GM21423 (cell line): Measurements from ENCODE around the gene TMEM242.
"Not testable (repeated sequence)": the region's sequence is repeated elsewhere in the genome, so short reads cannot be mapped to it uniquely, and the experiment has no call there.

Experiments
- ATAC-seq: cut with Tn5 transposase; IDR thresholded peaks from one replicate; pipeline ENCODE4 v1.9.1; 2021; ENCODE audit warnings: mild to moderate bottlenecking, moderate library complexity; ENCODE audit not compliant: unreplicated experiment

The TMEM242 gene

DNA sequence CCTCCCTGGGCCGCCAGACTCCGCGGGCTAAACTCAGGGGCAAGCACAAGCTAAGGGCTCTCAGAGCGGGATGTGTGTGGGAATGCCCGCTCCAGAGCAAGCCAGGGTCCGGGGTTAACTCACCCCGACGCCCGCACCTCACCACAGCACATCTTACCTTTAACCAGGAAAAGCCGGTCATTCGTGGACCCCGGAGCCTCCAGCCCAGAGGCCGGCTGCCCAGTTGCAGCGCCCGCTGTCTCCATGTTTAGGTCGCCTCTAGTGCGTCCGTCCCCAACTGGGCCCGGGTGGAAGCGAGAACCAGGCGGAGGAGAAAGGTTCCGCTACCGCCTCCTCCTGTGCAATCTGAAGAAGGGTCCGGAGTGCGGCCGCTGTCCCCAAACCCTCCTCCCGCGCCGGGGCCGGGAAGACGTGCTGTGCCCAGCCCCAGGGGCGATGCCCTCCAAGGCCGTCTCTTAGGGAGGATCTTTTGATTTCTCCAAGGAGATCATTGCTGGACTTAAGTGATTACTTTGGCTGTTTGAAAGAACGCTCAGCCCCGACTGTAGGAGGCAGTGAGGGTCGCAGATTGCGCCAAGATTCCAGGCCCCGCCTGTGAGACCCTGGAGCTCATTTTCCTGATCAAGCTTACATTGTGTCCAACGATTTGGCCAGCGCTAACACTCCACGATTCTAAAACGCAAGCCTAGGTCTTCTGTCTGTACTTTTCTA, at the start of gene TMEM242:
Gene TMEM242, minus strand, starts transcription at position 265 of the 711 bp plus-strand sequence. Its CDS starts 20 bp downstream, at position 245.
- peak; percentile 86 for ATAC-seq

GRCh38 chr6:157372501-157373280, 49.4 kb upstream of the TMEM242 start:
- no peak for ATAC-seq

DNA sequence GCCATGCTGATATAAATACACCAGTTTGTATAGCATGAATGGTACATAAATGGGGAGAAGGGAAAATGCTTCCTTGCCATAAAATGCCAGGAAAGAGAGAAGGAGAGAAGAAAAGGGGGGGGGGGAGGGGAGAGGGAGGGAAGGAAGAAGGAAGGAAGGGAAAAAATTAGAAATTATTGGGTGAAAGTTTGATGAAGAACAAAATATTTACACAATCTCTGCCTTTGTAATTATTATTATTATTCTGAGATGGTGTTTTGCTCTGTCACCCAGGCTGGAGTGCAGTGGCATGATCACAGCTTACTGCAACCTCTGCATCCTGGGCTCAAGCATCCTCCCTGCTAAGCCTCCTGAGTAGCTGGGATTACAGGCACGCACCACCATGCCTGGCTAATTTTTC, 47.4 kb upstream of the TMEM242 start:
- ATAC-seq = no peak

GRCh38 chr6:157368359-157369049, 45.2 kb upstream of the TMEM242 start:
- no peak for ATAC-seq

- ATAC-seq = no peak
Measured at GRCh38 chr6:157366648-157367047, 43.3 kb upstream of the TMEM242 start.

- ATAC-seq = no peak
Measured at GRCh38 chr6:157364705-157365104, 41.4 kb upstream of the TMEM242 start.

DNA sequence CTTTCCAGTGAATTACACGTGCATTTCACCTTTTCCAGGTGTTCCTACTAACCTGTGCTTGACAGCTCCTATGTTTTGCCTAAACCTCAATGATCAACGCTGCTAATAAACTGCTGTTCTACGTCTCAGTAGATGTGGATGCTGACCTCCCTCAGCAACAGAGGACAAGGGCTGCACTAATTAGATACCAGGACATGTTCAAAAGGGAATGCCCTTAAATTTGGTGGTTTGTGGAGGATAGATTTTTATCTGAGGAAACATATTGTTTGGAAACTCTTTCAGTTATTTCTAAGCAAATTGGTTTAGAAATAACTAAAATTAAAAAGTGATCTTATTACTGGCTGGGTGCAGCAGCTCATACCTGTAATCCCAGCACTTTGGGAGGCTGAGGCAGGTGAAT, 38.6 kb upstream of the TMEM242 start:
- ATAC-seq = no peak

GRCh38 chr6:157358287-157358686, 35.0 kb upstream of the TMEM242 start:
- no peak for ATAC-seq

GRCh38 chr6:157346373-157346772, 23.1 kb upstream of the TMEM242 start:
- ATAC-seq = no peak

GRCh38 chr6:157343732-157344131, 20.4 kb upstream of the TMEM242 start:
- ATAC-seq = no peak

DNA sequence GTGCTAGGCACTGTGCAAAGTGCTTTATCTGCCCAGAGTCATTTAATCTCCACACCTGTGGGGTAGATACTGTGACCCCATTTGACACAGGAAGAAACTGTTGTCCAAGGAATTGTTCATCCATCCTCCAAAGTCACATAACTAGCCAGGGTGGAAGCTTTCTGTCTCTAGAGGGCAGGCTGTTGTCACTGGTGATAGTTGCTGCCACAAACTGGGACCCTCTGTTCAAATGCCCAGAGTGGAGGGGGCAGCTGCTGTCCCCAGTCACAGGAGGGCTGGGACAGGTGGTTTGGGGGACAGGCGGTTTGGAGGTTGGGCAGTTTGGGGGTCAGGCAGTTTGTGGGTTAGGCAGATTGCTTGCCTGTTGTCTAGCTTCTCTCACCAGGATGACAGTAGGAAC, 16.1 kb upstream of the TMEM242 start:
- no peak for ATAC-seq

DNA sequence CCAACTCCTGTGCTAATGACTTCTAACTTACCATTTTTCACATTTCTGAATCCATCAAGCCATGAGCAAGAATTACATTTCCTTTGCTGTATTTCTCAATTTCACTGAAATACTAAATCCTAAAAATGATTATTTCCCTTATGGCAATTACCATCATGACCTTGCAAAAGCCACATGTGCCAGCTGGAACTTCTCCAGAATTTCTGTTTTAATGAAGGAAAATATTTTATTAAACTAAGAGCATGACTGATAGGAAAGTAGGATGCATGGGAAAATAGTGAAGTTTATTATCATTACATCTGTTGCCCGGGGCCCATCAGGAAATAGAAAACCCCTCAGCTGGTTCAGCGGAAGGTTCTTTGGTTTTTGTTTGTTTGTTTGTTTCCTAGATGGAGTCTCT, 14.4 kb upstream of the TMEM242 start:
- ATAC-seq = no peak

DNA sequence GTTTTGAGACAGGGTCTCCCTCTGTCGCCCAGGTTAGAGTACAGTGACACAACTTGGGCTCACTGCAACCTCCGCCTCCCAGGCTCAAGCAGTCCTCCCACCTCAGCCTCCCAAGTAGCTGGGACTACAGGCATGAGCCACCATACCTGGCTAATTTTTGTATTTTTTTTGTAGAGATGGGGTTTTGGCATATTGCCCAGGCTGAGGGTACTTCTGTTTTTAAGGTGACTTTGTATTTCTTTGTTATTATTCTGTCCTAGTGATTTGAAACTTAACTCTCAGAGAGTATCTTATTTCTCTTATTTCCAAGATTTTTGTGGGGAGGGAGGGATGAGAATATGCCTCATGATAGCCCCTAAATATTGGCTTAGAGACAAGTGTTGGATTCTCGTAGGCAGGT, 14.0 kb upstream of the TMEM242 start:
- ATAC-seq = not testable (repeated sequence)

GRCh38 chr6:157335829-157336228, 12.5 kb upstream of the TMEM242 start:
- no peak for ATAC-seq

GRCh38 chr6:157333956-157334355, 10.6 kb upstream of the TMEM242 start:
- ATAC-seq = no peak

- ATAC-seq = no peak
Measured at GRCh38 chr6:157333537-157333936, 10.2 kb upstream of the TMEM242 start.

DNA sequence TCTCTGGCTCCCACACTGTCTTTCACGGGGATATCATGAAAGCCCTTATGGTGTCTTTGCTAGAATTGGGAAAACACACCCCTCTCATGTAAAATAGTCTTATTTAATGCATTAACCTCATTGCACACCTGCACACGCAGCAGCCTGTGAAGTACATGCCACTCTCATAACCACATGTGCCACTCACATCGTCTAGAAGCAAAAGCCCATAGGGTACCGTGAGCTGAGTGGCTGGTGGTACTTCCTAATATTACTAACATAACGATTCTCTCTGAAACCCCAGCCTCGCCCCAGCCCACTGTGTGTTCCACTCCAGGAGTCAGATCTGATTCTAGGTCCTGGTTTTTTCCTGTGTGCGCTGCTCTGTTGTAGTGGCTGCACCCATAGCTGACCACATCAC, 9.5 kb upstream of the TMEM242 start:
- no peak for ATAC-seq

GRCh38 chr6:157330831-157331230, 7.5 kb upstream of the TMEM242 start:
- no peak for ATAC-seq

GRCh38 chr6:157329829-157330228, 6.5 kb upstream of the TMEM242 start:
- ATAC-seq = no peak

DNA sequence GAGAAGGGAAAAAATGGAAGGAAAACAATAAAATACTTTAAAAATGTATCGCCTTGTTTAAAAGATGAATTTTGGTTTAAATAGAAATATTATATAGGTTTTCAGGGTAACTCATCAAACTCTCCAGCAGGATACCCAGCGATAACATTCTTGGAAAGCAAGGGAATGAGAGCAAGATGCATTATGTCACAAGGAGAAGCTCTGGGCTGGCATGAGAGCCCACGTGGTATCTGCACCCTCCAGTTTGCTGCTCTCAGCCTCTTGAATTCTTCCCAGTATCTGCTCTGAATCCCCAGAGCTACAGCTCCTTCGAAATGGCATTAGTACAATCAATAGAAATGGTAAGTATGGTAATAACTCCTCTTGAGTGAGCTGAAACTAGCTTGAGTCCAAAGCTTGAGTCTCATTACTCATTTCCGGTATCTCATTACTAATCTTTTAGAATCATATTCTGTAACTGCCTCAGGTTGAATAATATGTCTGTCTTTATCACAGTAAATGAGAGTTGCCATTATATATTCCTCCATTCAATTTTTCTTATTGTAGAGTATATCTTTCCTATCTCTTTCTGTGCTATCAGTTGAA, 4.9 kb upstream of the TMEM242 start:
- no peak for ATAC-seq

- ATAC-seq = no peak
Measured at GRCh38 chr6:157326979-157327378, 3.7 kb upstream of the TMEM242 start.
